ENCODE measurements around the gene IVNS1ABP.

GRCh38 chr1:185284116-185284515 lies 32.9 kb downstream of the IVNS1ABP start:
- TF ChIP-seq GATA2 (IDR thresholded peaks at IDR 0.05; ENCODE audit: low read depth, low read length), result no peak
- TF ChIP-seq GATA3 (IDR thresholded peaks at IDR 0.05; ENCODE audit: low read depth, low read length), result no peak
